Pericardium fibroblast (primary cell): Measurements from ENCODE around the gene SLC2A6. TPM values are rescaled to one million over a fixed set of nuclear protein-coding genes. Genes with fewer than 3 reads are reported as not detected.

Experiments used
- total RNA-seq: library from RNA; depleted of rRNA; stranded (reverse); fragments of >200 nt; gene quantifications from 2 replicates; pipeline ENCODE4 v1.2.3, GENCODE V29; 2015

The SLC2A6 gene, protein sequence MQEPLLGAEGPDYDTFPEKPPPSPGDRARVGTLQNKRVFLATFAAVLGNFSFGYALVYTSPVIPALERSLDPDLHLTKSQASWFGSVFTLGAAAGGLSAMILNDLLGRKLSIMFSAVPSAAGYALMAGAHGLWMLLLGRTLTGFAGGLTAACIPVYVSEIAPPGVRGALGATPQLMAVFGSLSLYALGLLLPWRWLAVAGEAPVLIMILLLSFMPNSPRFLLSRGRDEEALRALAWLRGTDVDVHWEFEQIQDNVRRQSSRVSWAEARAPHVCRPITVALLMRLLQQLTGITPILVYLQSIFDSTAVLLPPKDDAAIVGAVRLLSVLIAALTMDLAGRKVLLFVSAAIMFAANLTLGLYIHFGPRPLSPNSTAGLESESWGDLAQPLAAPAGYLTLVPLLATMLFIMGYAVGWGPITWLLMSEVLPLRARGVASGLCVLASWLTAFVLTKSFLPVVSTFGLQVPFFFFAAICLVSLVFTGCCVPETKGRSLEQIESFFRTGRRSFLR
- total RNA-seq = 7.0 and 29.3 TPM in 2 replicates

DNA sequence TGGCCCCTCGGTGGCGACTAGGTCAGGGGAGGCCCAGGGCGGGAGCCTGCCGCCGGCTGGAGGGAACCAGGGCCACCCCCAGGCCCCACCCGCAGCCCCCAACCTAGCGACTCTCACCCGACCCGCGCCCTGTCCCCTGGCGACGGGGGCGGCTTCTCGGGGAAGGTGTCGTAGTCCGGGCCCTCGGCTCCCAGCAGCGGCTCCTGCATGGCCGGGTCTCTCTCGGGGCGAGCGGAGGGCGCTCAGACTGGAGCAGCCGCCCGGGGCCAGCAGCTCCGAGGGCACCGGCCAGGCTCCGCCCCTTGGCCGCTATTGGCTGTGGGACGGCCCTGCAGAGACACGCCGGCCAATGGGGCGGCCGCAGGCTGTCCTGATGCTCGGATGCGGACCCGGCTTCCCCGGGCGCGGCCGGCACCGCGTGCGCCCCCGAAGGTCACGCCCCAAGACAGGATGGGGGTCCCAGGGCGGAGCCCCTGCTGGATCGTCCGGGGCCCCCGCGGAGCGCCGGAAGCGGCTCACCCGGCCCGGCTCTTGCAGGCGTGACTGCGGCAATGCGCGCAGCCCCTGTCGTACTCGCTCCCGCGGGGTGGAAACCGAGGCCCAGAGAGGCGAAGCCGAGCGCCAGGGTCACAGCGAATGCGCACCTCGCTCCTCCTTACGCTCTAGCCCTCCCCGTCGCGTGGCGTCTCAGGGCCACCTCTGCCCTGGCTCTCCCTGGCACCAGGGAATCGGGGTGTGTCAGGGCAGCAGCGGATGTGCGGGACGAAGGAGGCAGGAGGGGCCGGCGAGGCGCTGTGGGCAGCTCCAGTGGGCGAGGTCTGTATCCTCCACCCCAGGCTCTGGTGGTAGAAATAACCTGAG is at the start of gene SLC2A6:
TSS of gene SLC2A6 (minus strand) at position 249 of the 861 bp plus-strand sequence. CDS start at position 209, 40 bp downstream.

DNA sequence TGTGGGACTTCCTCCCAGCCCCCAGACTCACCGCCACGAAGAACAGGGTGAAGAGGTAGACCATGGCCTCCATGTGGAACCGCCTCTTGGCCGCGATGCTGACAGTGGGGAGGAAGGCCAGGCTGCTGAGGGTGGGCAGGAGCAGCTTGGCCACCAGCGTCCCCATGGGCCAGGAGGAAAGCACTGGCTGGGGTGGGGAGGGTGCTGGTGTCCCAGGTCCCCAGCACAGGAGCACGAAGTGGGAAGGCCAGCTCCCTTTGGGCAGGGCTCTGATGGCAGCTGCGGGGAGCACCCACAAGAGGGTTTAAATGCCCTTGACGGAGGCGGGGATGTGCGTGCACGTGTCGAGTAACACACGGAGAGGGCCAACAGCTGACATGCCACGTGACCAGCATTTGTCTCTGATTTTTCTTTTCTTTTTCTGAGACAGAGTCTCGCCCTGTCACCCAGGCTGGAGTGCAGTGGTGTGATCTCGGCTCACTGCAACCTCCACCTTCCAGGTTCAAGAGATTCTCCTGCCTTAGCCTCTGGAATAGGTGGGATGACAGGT is 45.9 kb upstream of the SLC2A6 start, which contains the start of gene MYMK:
TSS of gene MYMK (minus strand) at position 281 of the 550 bp plus-strand sequence. CDS start at position 166, 115 bp downstream.

DNA sequence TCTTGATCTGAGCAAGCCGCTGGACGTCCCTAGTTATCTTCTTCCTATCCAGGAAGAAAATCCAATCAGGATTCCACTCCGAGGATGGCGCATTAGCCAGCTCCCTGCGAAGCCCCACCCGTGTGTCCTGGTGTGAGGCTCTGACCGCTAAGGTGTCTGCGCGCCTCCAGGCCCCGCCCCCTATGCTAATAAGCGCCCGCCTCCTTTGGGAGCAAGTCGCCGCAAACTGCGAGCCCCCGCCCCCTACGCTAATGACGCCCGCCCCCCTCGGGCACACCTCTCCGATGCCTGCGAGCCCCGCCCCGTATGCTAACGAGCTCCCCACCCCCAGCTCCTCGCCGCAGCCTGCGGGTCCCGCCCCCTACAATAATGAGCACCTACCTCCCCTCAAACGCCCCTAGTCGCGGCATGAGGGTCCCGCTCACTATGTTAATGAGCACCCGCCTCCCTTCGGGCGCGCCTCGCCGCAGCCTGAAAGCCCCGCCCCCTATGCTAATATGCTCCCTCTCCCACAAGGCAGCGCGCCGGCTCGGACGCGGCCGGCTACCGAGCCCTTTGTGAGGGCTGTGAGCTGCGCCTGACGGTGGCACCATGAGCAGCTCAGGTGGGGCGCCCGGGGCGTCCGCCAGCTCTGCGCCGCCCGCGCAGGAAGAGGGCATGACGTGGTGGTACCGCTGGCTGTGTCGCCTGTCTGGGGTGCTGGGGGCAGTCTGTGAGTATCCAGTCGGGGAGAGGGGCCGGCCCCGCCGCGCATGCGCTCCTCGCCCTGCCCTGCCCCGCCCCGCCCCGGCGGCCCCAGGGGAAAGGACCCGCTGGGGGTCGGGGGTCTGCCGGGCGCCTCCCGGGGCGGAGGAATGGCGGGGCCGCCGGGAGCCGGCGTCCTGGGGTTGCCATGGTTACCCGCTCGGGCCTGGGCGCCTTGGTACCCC is 19.2 kb downstream of the SLC2A6 start, which contains the start of gene CACFD1:
TSS of gene CACFD1 (plus strand) at position 503 of the 929 bp plus-strand sequence. CDS start at position 592, 89 bp downstream.

DNA sequence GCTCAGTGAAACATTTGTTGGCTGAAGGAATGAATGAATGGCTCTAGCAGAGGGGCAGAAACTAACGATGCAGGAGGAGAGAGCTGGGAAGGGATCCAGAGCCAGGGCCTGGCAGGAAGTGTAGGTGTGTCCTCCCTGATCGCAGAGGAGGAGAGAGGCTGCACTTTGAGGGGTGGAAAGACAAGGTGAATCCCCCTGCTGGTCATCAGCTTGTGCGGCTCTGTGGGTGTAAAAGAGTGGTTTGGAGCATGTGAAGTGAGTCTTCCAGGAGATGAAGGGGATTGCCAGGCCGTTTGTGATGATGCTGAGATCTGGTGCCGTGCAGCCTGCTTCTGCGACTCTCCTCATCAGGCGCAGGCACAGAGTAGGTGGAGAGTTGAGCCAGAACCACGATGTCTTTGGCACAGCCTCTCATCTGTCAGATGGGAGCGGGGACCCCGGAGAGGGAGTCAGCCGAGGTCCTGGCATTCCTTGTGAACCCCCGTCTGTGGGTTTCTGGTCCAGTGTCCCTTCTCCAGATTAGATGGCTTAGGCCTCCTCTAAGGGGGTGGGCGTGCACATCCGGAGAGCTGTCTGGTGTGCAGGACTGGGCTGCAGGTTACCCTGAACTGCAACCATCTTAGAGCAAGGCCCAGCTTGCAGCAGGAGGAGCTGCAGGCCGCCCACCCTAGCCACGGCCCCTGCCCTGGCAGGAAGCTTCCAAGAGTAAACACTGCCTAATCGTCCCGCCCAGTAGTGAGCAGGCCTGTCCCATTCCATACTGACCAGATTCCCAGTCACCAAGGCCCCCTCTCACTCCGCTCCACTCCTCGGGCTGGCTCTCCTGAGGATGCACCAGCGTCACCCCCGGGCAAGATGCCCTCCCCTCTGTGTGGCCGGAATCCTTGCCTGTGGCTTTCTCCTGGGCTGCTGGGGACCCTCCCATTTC is 57.0 kb downstream of the SLC2A6 start, which contains the start of gene ADAMTS13:
TSS of gene ADAMTS13 (plus strand) at position 753 of the 928 bp plus-strand sequence. CDS start at position 830, 77 bp downstream.

Other genes starting within 250 kb of the SLC2A6 start
- not detected in 2 replicates for gene ABO, start 203.9 kb downstream of the SLC2A6 start, total RNA-seq
- 14.3 and 16.2 TPM in 2 replicates for gene SURF6, start 142.9 kb downstream of the SLC2A6 start, total RNA-seq
- gene MED22, start 131.0 kb downstream of the SLC2A6 start, total RNA-seq = 14.5 and 16.0 TPM in 2 replicates
- 3,224 and 4,648 TPM in 2 replicates for gene RPL7A, start 130.9 kb downstream of the SLC2A6 start, total RNA-seq
- 38.3 and 45.4 TPM in 2 replicates for gene SURF1, start 122.6 kb downstream of the SLC2A6 start, total RNA-seq
- gene SURF2, start 122.5 kb downstream of the SLC2A6 start, total RNA-seq = 19.5 and 24.9 TPM in 2 replicates
- gene SURF4, start 103.0 kb downstream of the SLC2A6 start, total RNA-seq = 243 and 286 TPM in 2 replicates
- 0.09 and 3.4 TPM in 2 replicates for gene STKLD1, start 102.7 kb downstream of the SLC2A6 start, total RNA-seq
- 16.7 and 18.2 TPM in 2 replicates for gene REXO4, start 61.1 kb downstream of the SLC2A6 start, total RNA-seq
- gene ADAMTS13, start 56.7 kb downstream of the SLC2A6 start, total RNA-seq = 3.7 and 4.4 TPM in 2 replicates
- 7.7 and 13.1 TPM in 2 replicates for gene CACFD1, start 19.1 kb downstream of the SLC2A6 start, total RNA-seq
- 2.3 TPM in 1 of 2 replicates, not detected in the other for gene MYMK, start 45.9 kb upstream of the SLC2A6 start, total RNA-seq
- gene ADAMTSL2, start 55.6 kb upstream of the SLC2A6 start, total RNA-seq = 0.09 and 2.8 TPM in 2 replicates
- 3.5 TPM in 1 of 2 replicates, not detected in the other for gene FAM163B, start 130.3 kb upstream of the SLC2A6 start, total RNA-seq
- gene DBH, start 157.3 kb upstream of the SLC2A6 start, total RNA-seq = not detected in 2 replicates